HepG2 (cell line): ENCODE results near the gene TRIP6.

Experiments
- YY1 ChIP-seq: IDR thresholded peaks from 2 replicates; pipeline ENCODE4 v1.6.1; 2011; ENCODE audit warnings: low read length, low read depth, moderate library complexity, mild to moderate bottlenecking; ENCODE audit not compliant: insufficient read depth, insufficient replicate concordance
- ZNF282 ChIP-seq: fragments of 450-650 bp; IDR thresholded peaks from 2 replicates; pipeline ENCODE4 v1.6.1; 2018; ENCODE audit not compliant: partially characterized antibody
- TF ChIP-seq, protein P1 (sequence below): sonication (generic); formaldehyde crosslinking; IDR thresholded peaks from 2 replicates; pipeline ENCODE4 v1.5.0; 2020; ENCODE audit warnings: mild to moderate bottlenecking, missing genetic modification reagents, moderate library complexity

DNA sequence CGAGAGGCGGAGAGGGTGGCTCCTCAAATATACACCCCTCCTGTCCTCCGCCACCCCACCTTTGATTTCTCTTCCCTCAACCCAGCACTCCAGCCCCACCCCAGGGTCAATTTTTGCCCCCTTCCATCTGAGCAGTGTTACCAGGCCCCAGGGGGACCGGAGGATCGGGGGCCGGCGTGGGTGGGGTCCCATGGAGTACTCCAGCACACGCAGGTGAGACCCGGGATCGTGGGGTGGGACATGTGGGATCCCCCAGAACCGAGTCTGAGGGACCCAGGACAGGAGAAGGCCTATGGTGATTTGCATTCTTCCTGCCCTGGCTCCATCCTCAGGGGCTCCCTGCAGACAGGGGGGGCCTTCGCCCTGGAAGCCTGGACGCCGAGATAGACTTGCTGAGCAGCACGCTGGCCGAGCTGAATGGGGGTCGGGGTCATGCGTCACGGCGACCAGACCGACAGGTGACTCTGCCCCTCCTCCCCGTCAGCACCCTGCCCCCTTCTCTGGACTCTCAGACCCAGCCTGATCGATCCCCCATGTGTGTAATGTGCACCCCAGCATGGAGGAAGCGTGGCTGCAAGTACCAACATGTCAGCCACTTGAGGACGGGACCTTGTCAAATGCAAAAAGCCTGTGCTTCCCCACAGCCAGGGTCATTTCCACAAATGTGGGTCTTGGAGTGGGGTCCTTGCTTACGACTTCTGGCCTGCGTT lies 744 bp downstream of the TRIP6 start:
- TF ChIP-seq, protein P1, sequence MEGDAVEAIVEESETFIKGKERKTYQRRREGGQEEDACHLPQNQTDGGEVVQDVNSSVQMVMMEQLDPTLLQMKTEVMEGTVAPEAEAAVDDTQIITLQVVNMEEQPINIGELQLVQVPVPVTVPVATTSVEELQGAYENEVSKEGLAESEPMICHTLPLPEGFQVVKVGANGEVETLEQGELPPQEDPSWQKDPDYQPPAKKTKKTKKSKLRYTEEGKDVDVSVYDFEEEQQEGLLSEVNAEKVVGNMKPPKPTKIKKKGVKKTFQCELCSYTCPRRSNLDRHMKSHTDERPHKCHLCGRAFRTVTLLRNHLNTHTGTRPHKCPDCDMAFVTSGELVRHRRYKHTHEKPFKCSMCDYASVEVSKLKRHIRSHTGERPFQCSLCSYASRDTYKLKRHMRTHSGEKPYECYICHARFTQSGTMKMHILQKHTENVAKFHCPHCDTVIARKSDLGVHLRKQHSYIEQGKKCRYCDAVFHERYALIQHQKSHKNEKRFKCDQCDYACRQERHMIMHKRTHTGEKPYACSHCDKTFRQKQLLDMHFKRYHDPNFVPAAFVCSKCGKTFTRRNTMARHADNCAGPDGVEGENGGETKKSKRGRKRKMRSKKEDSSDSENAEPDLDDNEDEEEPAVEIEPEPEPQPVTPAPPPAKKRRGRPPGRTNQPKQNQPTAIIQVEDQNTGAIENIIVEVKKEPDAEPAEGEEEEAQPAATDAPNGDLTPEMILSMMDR: no peak
- TF ChIP-seq ZNF282 (no peak), YY1 (no peak)
